Right renal pelvis (tissue), 4 donors: ENCODE results near the gene FAM221B. TPM values are rescaled to one million over a fixed set of nuclear protein-coding genes. Genes with fewer than 3 reads are reported as not detected.

Source experiments
- DNase-seq, 4 donors: peaks; one replicate each; pipeline ENCODE4 v3.0.0-alpha.2; 2013; ENCODE audit warnings: low read depth in 4 of 4, low spot score in 3 of 4, missing footprints in 1 of 4
- polyA plus RNA-seq, 4 donors: library from polyadenylated mRNA; unstranded; fragments of 120-200 nt; gene quantifications; one replicate each; pipeline ENCODE4 v1.2.1, GENCODE V29; 2013; ENCODE audit not compliant: insufficient read length in 4 of 4

Gene FAM221B
- polyA plus RNA-seq, 4 donors, result 0.10 to 0.16 (median 0.13) TPM; not detected in 1

DNA sequence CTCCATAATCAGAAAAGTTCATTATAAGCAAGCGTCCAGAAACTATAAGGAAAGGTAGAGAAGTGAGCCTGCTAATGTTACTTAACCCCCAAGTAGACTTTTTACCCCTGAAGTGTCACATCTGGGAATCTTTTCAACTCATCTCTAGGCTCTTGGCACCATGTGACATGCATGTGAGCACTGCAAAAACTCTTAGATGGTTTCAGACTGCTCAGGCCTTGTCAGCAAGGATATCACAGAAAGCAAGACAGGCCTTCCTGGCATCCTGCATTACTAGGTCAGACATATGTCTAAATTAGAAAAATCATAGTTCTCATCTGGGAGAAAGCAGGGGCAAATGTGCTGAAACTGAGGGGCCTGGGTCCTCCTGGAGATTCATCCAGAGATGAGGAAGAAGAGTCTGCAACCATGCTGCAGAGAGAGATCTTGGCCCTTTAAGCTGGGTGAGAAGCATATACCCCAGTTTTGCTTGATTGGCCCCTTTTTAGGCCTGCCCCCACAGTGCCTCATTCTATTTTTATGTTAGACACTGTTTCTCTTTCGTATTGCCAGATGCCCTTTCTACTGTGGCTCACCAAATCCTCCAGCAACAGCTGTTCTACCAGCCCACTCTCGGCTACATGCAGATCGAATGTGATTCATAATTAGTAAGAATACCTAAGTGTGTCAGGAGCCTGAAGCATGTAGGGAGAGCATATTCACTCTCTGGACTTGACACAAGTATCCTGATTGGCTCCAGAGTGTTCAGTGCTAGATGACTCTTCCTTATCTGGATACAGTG is 19.4 kb upstream of the FAM221B start:
- no peak for DNase-seq

DNA sequence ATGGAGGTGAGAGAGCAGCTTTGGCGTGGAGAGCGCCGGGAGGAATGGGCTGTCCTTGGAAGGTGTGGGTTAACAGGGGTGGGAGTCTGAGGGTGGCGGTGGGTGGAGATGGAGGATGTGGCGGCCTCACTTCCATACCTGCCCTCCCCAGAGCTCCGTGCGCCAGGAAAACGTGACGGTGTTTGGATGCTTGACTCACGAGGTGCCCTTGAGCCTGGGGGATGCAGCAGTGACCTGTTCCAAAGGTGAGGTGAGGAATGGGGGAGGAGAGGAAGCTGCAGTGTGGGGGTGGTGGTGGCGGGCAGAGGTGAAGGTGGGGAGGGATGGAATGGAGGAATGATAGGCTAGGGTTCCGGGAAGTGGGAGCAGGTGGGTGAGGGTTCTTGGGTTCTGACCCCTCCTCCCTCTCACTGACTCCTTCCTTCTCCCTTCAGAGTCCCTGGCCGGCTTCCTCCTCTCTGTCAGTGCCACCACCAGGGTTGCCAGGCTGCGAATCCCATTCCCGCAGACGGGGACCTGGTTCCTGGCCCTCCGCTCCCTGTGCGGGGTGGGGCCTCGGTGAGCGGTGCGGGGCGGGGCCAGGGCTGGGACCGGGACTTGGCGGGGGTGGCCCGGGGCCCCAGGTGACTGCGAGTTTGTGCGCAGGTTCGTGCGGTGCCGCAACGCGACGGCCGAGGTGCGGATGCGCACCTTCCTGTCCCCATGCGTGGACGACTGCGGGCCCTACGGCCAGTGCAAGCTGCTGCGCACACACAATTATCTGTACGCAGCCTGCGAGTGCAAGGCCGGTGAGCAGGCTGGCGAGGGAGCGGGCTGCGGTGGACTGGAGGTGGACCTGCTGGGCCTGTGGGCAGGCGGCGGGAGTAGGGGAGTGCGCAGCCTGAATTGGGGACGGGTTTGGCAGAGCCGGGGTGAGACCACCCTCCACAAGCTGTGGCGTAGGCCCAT is 17.6 kb upstream of the FAM221B start:
- DNase-seq, result no peak

DNA sequence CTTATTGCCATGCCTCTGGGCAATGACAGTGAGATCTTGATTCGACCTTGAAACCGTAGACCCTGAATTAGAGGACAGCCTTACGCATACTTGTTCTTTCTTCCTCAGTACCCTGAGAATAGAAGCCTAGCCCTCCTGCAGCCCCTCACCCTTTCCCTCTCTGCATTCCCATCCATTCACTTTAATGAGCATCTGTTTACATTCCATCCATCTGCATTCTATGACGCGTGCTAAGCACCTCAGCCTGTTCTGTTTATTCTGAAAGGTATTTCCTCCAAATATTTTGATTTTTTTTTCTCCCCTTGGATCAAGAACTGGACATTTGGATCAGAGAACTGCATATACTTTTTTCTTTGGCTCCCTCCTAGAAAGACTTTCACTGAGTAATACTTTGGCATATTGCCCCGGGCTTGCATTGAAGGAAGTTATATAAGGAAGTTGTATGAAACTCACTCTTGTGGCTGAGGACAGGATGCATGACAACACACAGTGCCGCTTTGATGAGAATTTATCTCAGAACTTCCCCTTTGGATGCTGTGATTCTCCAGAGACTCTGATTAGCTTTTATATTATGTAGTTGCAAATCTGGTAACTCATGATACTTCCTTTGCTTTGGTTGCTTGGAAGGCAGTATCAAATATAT is 16.2 kb upstream of the FAM221B start:
- peak in 2 of 4 donors; percentile 35 to 56 for DNase-seq

DNA sequence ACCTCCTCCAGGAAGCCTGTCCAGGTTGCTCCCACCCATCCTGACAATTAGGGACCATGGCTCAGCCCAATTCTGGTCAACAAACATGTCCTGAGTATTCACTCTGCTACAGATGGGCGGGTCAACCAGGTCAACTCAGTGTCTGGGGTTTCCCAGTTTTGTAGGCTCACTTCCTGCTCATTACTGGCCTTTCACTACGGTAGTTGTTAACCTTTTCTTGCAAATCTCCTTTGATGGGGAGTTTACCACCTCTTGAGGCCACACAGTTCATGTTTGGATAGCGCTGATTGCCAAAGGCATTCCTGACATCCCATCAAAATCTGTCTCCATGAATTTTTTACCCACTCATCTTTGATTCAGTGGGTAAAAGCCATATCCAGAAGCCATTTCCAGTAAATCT is 14.3 kb upstream of the FAM221B start:
- DNase-seq, result no peak

DNA sequence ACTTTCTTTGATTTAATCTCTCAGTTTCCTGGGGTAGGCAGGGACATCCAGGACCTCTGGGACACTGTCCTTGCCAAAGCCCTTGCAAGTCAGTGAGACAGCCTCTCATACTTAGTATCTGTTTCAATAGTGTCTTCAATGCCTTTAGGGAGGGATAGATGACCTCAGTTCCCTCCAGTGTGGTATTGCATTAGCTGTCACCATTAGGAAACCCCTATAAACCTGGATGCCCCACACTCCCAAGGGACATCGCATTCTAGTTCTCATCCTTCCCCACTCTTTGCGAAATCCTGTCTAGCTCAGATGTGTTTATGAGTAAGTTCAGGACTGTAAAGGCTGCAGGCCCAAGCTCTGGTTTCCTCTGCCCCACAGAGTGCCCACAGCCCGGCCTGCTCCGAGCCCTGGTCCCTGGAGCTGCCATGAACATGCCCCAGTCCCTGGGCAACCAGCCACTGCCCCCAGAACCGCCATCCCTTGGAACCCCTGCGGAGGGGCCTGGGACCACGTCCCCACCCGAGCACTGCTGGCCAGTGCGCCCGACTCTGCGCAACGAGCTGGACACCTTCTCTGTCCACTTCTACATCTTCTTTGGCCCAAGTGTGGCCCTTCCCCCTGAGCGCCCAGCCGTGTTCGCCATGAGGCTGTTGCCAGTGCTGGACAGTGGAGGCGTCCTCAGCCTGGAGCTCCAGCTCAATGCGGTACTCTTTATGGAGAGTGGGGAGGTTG is 13.7 kb upstream of the FAM221B start:
- no peak for DNase-seq

DNA sequence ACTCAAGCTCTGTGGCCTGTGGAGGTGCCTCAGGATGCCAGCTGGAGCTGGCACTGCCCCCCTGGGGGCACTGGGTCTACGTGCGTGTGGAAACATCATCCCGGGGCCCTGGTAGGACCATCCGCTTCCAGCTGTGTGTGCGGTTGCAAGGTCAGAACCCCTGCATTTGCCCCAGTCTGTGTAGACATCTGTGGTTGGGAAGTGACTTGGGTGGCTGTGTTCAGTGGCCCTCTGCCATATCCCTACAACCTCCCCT is 13.0 kb upstream of the FAM221B start:
- no peak for DNase-seq

DNA sequence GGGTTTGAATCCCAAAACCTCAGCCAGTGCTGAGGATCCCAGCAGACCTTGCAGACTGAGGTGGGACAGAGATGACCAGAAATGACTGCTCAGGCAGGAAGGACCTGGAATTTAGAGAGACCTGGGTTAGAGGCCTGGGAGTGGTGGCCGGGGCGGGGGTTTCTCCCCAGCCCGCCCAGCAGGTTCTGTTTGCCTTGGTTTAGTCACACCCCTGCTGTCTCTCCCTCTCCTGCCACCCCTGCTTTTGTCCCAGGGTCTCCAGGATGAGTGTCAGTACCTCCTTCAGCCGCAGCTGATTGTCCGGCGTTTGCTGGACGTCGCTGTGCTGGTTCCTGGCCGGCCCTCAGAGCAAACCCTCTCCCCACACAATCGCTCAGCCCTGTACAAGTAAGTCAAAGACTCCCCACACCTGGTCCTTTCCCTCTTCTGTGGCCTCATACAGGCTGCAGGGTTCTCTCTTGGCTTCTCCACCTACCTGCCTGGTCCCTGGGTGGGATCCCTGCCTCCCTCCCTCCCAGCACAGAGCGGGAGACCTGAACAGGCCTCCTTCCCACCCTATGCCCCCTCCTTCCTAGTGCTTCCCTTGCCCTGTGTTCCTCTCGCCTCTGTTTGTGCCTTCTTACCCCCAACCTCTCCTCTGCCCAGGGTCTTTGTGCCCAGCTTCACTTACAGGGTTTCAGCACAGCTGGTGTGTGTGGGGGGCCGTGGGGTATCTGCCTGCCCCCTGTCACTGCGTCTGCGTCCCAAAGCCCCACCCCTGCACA is 12.5 kb upstream of the FAM221B start:
- no peak for DNase-seq

DNA sequence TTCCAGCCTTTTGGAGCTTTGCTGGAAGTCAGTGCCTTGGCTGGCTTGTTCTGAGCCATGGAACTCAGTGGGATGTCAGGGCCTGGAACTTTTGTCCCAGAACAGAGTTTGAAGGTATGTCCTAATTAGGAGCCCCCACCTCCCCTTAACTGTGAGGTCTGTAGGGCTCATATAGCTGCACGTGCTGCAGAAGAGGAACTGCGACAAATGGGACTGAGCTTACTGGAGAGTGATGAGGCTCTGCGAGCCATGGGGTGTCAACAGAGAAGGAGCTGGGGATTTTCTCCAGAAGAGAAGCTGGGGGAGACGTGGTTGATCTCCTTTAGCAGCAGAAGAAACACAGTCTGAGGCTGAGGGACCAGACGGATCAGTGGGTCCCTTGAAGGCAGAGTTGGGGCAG is 11.4 kb upstream of the FAM221B start:
- no peak for DNase-seq

DNA sequence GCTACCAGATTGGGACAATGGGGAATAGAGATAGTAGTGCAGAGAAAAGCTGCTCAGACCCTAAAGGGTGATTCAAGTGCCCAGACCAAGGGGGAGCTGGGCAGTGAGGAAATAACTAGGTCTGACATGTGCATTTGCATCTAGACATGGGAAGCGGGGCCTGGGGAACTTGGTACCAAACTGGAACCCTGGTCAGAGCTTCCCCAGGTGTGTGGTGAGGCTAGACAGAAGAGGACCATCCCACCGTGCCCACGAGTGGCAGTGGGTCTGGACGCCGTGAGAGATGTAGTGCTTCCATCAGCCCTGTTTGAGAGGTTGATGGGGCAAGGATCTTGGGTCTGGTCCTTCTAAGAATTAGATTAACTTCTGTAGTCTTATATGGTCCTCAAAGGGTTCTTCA is 8.1 kb upstream of the FAM221B start:
- no peak for DNase-seq

DNA sequence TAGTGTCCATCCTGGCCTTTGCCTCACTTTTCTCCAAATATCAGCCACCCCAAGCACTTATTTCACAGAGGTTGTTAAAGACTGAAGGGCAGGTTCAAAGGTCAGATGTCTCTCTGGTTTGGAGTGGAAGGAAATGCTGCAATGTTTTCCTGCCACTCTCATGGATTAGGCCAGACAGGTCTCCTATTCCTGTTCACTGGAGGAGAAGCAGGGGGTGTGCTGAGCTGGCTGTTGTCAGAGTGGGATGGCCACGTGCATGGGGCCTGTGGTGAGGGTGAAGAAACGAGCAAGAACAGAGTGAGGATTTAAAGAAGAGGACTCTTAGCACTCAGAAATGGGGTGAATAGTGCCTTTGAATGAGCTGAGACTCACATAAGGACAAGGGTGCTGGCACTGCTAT is 7.2 kb upstream of the FAM221B start:
- DNase-seq, result no peak

DNA sequence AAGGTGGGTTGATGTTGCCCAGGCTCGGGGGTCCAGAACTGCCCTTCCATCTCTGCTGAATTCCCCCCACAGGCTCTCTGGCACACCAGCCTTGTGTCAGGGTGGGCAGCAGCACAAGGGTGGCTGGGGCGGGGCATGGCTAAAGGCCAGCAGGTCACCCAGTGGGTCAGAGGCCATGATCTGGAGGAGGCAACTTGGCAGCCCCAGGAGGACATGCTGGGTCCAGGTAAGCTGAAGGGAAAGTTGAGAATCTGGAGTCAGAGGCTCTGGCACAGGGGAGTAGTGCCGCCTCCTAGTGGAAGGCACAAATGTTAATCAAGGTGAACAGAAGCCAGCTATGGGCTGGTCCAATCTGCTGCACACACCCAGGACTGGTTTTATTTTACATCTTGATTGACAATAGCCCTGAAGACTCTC is 6.7 kb upstream of the FAM221B start:
- no peak for DNase-seq

DNA sequence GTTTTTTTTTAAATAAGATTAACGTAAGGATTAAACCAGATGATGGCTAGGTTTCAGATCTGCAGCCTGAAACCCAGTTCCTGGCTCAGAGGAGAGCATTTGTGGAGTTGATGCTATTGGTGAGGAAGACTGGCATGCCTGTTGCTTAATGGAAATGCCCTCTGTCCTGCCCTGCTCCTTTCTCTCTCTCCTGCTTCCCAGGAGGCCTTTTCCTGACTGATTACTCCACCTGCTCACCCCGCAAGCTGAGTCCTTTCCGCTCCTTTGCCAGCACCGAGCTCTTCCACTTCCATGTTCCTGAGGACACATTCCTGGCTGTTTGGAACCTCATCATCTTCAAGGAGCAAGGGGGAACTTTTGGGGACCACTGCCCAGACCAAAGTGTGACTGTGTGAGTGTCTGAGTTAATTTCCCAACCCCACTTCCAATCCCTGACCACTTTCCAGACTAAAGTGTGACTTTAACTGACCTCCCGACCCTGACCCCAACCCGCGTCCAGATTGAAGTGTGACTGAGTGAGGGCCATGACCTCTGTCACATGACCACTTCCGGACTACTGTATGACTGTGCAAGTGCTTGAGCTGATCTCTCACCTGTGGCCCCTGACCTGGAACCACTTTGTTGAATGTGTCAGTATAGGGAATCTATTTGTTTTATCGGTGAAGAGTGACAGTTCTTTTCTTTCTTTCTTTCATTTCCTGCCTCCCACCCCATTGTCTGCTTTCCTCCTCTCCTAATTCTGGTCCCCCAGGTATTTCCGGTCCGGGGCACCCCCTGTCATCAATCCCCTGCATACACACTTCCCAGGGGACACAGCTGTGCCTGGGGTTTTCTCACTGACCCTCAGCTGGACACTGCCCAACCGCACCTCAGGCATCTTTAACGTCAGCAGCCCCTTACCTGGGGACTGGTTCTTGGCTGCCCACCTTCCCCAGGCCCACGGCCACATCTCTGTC is 6.0 kb upstream of the FAM221B start:
- DNase-seq, result no peak

DNA sequence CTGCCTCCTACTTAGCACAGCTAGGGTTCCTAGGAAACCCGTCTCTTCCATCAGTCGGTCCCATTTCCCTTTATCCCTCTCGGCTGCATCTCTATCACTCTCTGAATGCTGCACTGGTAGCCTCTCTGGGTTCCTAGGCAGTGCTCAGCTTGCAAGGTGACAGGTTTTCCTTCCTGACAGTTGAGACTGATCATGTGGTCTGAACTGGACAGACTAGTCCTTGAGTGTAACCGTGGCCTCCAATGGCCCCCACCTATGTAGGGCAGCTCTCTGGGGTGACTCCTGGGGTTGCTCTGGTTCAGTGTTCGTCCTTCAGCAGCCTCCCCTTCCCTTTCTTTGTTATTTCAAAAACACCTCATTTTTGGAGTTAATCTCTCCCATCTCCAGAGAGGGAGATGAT is 4.3 kb upstream of the FAM221B start:
- DNase-seq, result no peak

DNA sequence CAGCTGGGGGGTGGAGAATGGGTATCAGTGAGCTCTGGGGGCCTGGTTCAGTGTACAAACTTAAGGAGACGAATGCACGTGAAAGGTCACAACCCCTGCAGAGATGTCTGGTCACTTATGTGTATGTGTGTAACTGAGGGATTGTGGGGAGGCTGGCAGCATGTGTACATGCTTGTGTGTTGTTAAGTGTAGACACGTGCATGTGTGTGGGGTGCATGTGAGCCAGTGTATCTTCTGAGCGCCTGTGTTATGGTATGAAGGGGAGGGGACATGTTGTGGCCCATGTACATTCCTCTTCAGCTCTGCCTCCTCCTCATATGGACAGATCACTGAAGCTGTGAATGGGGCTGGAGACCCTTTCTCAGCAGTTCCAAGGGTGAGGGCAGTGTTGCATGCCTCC is 2.5 kb upstream of the FAM221B start:
- no peak for DNase-seq

DNA sequence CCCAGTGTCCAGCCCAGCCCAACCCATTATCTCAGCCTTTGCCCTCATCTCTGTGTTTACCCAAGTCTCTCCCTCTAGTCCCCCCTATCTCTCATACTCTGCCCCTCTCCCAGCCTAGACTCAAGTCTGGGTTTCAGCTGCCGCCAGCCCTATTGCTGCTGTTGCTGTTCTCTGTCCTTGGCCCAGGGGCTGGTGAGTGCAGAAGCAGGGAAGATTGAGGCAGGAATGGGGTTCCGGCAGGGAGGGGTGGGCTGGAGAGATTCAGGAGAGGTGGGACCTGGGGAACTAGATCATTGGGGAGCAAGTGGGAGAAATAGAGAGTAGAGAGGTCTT is 1.2 kb upstream of the FAM221B start:
- no peak for DNase-seq

DNA sequence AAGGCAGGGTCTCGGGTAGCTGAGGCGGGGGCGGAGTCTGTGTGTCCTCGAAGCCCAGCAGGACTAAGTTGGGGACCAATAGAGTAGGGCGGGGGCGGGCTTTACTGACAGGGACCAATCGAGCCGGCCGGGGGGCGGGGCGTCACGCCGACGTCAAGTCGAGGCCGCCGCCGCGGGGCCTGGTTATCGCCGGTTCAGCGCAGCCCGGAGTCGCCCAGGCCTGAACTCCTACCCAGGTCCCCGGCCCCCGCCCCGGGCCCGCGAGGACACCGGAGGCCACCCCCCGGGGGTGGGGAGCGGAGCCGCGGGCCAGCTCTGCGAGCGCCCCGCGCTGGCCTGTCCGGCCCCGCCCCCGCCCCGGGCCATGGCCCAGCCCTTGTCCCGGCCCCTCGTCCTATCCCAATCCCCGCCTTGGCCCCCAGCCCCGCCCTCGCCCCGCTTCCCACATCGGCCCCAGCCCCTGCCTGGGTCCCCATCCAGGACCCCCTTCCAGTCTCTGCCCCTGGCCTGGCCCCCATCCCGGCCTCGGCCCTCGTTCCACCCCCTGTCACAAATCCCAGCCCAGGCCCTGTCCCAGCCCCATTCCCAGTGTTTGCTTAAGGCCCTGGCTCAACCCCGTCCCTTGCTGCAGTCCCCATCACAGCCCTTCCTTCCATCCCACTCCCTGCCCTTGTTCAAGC is 692 bp upstream of the FAM221B start, which contains the start of gene TMEM8B:
Gene TMEM8B, plus strand, starts transcription at position 145 of the 680 bp plus-strand sequence. Its CDS starts 220 bp downstream, at position 365.
- DNase-seq, result peak; percentile 87 to 93 (median 92)

DNA sequence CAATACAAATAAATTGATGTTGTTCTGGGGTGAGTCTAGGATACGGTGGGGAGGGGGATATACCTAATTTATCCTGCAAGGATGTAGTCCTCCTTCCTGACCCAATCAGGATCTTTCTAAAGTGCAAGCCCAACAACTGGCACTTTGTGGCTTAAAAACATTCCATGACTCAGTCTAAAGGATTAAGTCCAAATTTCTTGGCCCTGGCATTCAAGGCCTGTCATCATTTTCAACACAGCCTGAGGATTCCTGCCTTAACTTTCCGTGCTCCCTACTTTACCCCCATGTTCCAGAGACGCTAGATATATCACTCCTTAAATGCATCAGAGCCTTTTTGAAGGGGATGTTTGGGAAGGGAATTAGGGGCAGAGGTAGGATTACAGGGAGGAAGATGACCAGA is 1.0 kb downstream of the FAM221B start:
- no peak for DNase-seq

DNA sequence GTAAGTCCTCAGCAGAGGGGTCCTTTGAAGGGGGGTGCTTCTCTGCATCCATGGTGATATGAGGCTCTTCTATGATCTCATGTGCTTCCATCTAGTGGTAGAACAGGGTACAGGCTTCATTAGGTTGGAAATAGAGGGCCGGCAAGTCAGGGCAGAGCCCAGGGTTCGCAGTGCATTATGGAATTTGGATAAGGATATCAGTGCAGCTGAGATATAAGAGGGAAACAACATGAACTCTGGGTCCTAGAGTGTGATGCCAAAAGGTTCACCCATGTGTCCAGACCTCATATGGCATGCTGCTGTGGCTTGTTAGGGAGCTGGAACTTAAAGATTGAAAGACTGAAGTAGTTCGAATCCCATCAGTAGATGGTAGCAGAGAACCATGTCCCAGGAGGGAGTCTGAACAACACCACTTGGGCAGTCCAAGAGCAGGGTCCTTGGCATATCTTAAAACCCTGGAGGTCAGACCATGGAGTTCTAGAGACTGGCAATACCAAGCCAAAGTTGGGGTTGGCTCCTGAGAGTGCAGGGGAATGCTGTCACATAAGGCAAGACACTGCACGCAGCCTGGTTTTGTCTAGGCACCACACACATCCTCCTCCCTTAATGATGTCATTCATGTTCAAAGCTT is 2.3 kb downstream of the FAM221B start:
- DNase-seq, result peak in 1 of 4 donors; percentile 43
